ENCODE results near the gene AFM. TPM values are rescaled to one million over a fixed set of nuclear protein-coding genes. Genes with fewer than 3 reads are reported as not detected.

Gene AFM
- total RNA-seq, 1 donor from 2014 or later: 2.9 TPM

GRCh38 chr4:73445383-73446335 lies 35.9 kb upstream of the AFM start:
- H3K27ac Mint-ChIP-seq: no peak overlapping the region
- H3K36me3 Mint-ChIP-seq: no peaks in the 10 kb centered on the region
- H3K4me3 Mint-ChIP-seq: no peak overlapping the region
- no peaks in the 10 kb centered on the region for H3K9me3 Mint-ChIP-seq
- DNase-seq (ENCODE audit: extremely low spot score, unreplicated experiment): no peak
- TF ChIP-seq CTCF (conservative IDR thresholded peaks at IDR 0.05): no peak
- peaks cover 6% of the 10 kb centered on the region for H3K4me1 Mint-ChIP-seq (ENCODE audit: unreplicated experiment)
- H3K27me3 Mint-ChIP-seq: peaks cover 13% of the 10 kb centered on the region

GRCh38 chr4:73446336-73446938 lies 35.1 kb upstream of the AFM start:
- Mint-ChIP-seq H3K9me3 (no peaks in the 10 kb centered on the region), H3K4me1 (ENCODE audit: unreplicated experiment) (peaks cover 9% of the 10 kb centered on the region), H3K27ac (no peak overlapping the region), H3K27me3 (peaks cover 13% of the 10 kb centered on the region), H3K4me3 (no peak overlapping the region), H3K36me3 (no peaks in the 10 kb centered on the region)
- DNase-seq (ENCODE audit: extremely low spot score, unreplicated experiment): no peak
- peak; percentile 87 for TF ChIP-seq CTCF (conservative IDR thresholded peaks at IDR 0.05)

GRCh38 chr4:73447671-73448070 lies 33.9 kb upstream of the AFM start:
- H3K9me3 Mint-ChIP-seq: no peaks in the 10 kb centered on the region
- peaks cover 9% of the 10 kb centered on the region for H3K4me1 Mint-ChIP-seq (ENCODE audit: unreplicated experiment)
- H3K27ac Mint-ChIP-seq: no peak overlapping the region
- no peaks in the 10 kb centered on the region for H3K36me3 Mint-ChIP-seq
- H3K27me3 Mint-ChIP-seq: peaks cover 13% of the 10 kb centered on the region
- DNase-seq (ENCODE audit: extremely low spot score, unreplicated experiment): no peak
- no peak overlapping the region for H3K4me3 Mint-ChIP-seq
- no peak for TF ChIP-seq CTCF (conservative IDR thresholded peaks at IDR 0.05)

GRCh38 chr4:73448448-73449203 lies 32.9 kb upstream of the AFM start:
- TF ChIP-seq CTCF (conservative IDR thresholded peaks at IDR 0.05): no peak
- H3K27me3 Mint-ChIP-seq: peaks cover 16% of the 10 kb centered on the region

GRCh38 chr4:73450398-73451004 lies 31.0 kb upstream of the AFM start:
- DNase-seq (ENCODE audit: extremely low spot score, unreplicated experiment): no peak
- Mint-ChIP-seq H3K27ac (no peak overlapping the region), H3K4me1 (ENCODE audit: unreplicated experiment) (peaks cover 9% of the 10 kb centered on the region), H3K36me3 (no peaks in the 10 kb centered on the region), H3K9me3 (no peaks in the 10 kb centered on the region), H3K4me3 (no peak overlapping the region), H3K27me3 (peaks cover 16% of the 10 kb centered on the region)
- no peak for TF ChIP-seq CTCF (conservative IDR thresholded peaks at IDR 0.05)

More at GRCh38 chr4:73448448-73449203, 32.9 kb upstream of the AFM start:
- DNase-seq (ENCODE audit: extremely low spot score, unreplicated experiment): no peak
- no peaks in the 10 kb centered on the region for H3K9me3 Mint-ChIP-seq
- H3K27ac Mint-ChIP-seq: no peak overlapping the region
- H3K36me3 Mint-ChIP-seq: no peaks in the 10 kb centered on the region
- H3K4me3 Mint-ChIP-seq: no peak overlapping the region
- H3K4me1 Mint-ChIP-seq (ENCODE audit: unreplicated experiment): peaks cover 9% of the 10 kb centered on the region

All from type B pancreatic cell (in vitro differentiated cells).